PC-9 (cell line): ENCODE measurements around the gene SMARCAD1. TPM values are rescaled to one million over a fixed set of nuclear protein-coding genes. Genes with fewer than 3 reads are reported as not detected.
"Not testable (repeated sequence)": the region's sequence is repeated elsewhere in the genome, so short reads cannot be mapped to it uniquely, and the experiment has no call there.

ENCODE experiments used
- BruUV-seq: library from RNA; stranded (reverse); fragments of 400-500 nt; replicated peaks from 2 replicates; lab custom pipeline; 2021; lab: Mats Ljungman, UMichigan
- CTCF ChIA-PET: fragments of 300-600 bp; sonication (Branson Sonifier 250); formaldehyde crosslinking; loops from one replicate; lab custom pipeline; 2022; ENCODE audit warnings: antibody characterized with exemption; lab: Charles Lee
- POLR2A ChIA-PET: fragments of 300-600 bp; sonication (Branson Sonifier 250); formaldehyde crosslinking; loops from one replicate; lab custom pipeline; 2022; ENCODE audit warnings: antibody characterized with exemption; ENCODE audit not compliant: unreplicated experiment; lab: Charles Lee
- DNase-seq, 2 experiments: peaks; one replicate each; pipeline versions ENCODE4 v3.0.0 to v3.0.0-alpha.2; 2015 to 2022; ENCODE audit warnings: mixed read lengths in 1 of 2
- H2AFZ ChIP-seq: fragments of 200-600 bp; sonication (generic); 2 replicates; pipeline ENCODE4 v1.8.1; 2017; ENCODE audit warnings: antibody characterized with exemption
- H3F3A ChIP-seq: fragments of 200-600 bp; sonication (generic); 2 replicates; pipeline ENCODE4 v1.8.1; 2017; ENCODE audit warnings: antibody characterized with exemption, mild to moderate bottlenecking, low read depth; ENCODE audit not compliant: insufficient read depth
- H3K27ac ChIP-seq: fragments of 200-600 bp; sonication (generic); 2 replicates; pipeline ENCODE4 v1.6.1; 2016; ENCODE audit warnings: mixed run types
- H3K27me3 ChIP-seq: fragments of 200-600 bp; sonication (generic); 2 replicates; pipeline ENCODE4 v1.6.1; 2016; ENCODE audit warnings: low read depth, mixed run types; ENCODE audit not compliant: insufficient read depth
- H3K36me3 ChIP-seq: fragments of 200-600 bp; sonication (generic); 2 replicates; pipeline ENCODE4 v1.6.1; 2016; ENCODE audit warnings: low read depth, mixed run types
- H3K4me1 ChIP-seq: fragments of 200-600 bp; sonication (generic); replicated peaks from 2 replicates; pipeline ENCODE4 v1.6.1; 2016; ENCODE audit warnings: mixed run types; ENCODE audit not compliant: insufficient read depth
- H3K4me2 ChIP-seq: fragments of 200-600 bp; sonication (generic); 2 replicates; pipeline ENCODE4 v1.6.1; 2017; ENCODE audit warnings: mixed run types
- H3K4me3 ChIP-seq: fragments of 200-600 bp; sonication (generic); 2 replicates; pipeline ENCODE4 v1.6.1; 2016; ENCODE audit warnings: mixed run types
- H3K79me2 ChIP-seq: fragments of 200-600 bp; sonication (generic); 2 replicates; pipeline ENCODE4 v1.6.1; 2017; ENCODE audit warnings: low read depth, mixed run types
- H3K9me2 ChIP-seq: fragments of 200-600 bp; sonication (generic); 2 replicates; pipeline ENCODE4 v1.8.1; 2017; ENCODE audit warnings: mild to moderate bottlenecking; ENCODE audit not compliant: insufficient read depth
- H3K9me3 ChIP-seq: fragments of 200-600 bp; sonication (generic); 2 replicates; pipeline ENCODE4 v1.8.1; 2016; ENCODE audit warnings: low read depth; ENCODE audit not compliant: insufficient read depth
- H4K20me1 ChIP-seq: fragments of 200-600 bp; sonication (generic); 2 replicates; pipeline ENCODE4 v1.8.1; 2017; ENCODE audit not compliant: insufficient read depth
- CTCF ChIP-seq: fragments of 200-600 bp; sonication (generic); conservative IDR thresholded peaks from 2 replicates; pipeline ENCODE4 v1.6.1; 2017; ENCODE audit warnings: mixed run types, antibody characterized with exemption, mild to moderate bottlenecking, moderate library complexity
- EZH2 ChIP-seq: fragments of 200-600 bp; sonication (generic); IDR thresholded peaks from 2 replicates; pipeline ENCODE4 v1.8.0; 2017; ENCODE audit warnings: antibody characterized with exemption, low read depth
- intact Hi-C: fragments of 100-400 bp; cut with micrococcal nuclease; formaldehyde crosslinking; loops from one replicate; pipeline ENCODE4 v1.10.0; 2022; ENCODE audit not compliant: unreplicated experiment
- total RNA-seq: library from RNA; stranded (reverse); gene quantifications from 2 replicates; pipeline ENCODE4 v1.2.3, GENCODE V29; 2021

The SMARCAD1 gene
- total RNA-seq, 1 experiment from 2014 or later, result 17.1 TPM

- no peak overlapping the region for H3K27ac ChIP-seq
- no peak overlapping the region for H3K4me2 ChIP-seq
- no peaks in the 10 kb centered on the region for H3K79me2 ChIP-seq
- ChIA-PET CTCF (no interaction called here), POLR2A (no interaction called here)
- no peak for DNase-seq
- intact Hi-C loops, result no loop called here
- H3K4me1 ChIP-seq, result no peaks in the 10 kb centered on the region
- H3K9me2 ChIP-seq, result no peaks in the 10 kb centered on the region
- H3K27me3 ChIP-seq, result no peaks in the 10 kb centered on the region
- no peaks in the 10 kb centered on the region for H3K36me3 ChIP-seq
- no TSS peak for BruUV-seq
- TF ChIP-seq EZH2 (no peak), CTCF (no peak)
- H4K20me1 ChIP-seq, result no peaks in the 10 kb centered on the region
- H3K4me3 ChIP-seq, result no peak overlapping the region
- no peak overlapping the region for H2AFZ ChIP-seq
- no peaks in the 10 kb centered on the region for H3F3A ChIP-seq
- H3K9me3 ChIP-seq, result no peaks in the 10 kb centered on the region
Observed at GRCh38 chr4:94290245-94290644, 82.6 kb downstream of the SMARCAD1 start.

GRCh38 chr4:94293981-94294380, 86.3 kb downstream of the SMARCAD1 start:
- H3K4me3 ChIP-seq, H3F3A ChIP-seq, H3K79me2 ChIP-seq, H3K4me2 ChIP-seq, H3K27me3 ChIP-seq, H2AFZ ChIP-seq, CTCF ChIA-PET, H4K20me1 ChIP-seq, H3K9me2 ChIP-seq, H3K9me3 ChIP-seq, DNase-seq, H3K27ac ChIP-seq, H3K4me1 ChIP-seq, POLR2A ChIA-PET, H3K36me3 ChIP-seq, intact Hi-C loops, BruUV-seq: not testable (repeated sequence)

- DNase-seq, BruUV-seq, H3K36me3 ChIP-seq, H3K4me1 ChIP-seq, H2AFZ ChIP-seq, H3K27ac ChIP-seq, H3K9me2 ChIP-seq, H3K27me3 ChIP-seq, H3K4me3 ChIP-seq, CTCF ChIA-PET, H3F3A ChIP-seq, POLR2A ChIA-PET, H3K4me2 ChIP-seq, H4K20me1 ChIP-seq, H3K79me2 ChIP-seq, intact Hi-C loops, H3K9me3 ChIP-seq: not testable (repeated sequence)
Observed at GRCh38 chr4:94295473-94295872, 87.8 kb downstream of the SMARCAD1 start.

- Histone ChIP-seq H3K27me3 (no peaks in the 10 kb centered on the region), H3K27ac (no peak overlapping the region), H3K9me2 (no peaks in the 10 kb centered on the region), H3K4me1 (no peaks in the 10 kb centered on the region), H3K4me3 (no peak overlapping the region), H3K79me2 (no peaks in the 10 kb centered on the region), H3K9me3 (no peaks in the 10 kb centered on the region), H2AFZ (no peak overlapping the region), H3K4me2 (no peak overlapping the region), H3K36me3 (no peaks in the 10 kb centered on the region), H3F3A (no peaks in the 10 kb centered on the region; the same call in 1 of the 2 replicates), H4K20me1 (no peaks in the 10 kb centered on the region)
- POLR2A ChIA-PET, result no interaction called here
- TF ChIP-seq EZH2 (no peak), CTCF (no peak)
- intact Hi-C loops, result no loop called here
- CTCF ChIA-PET, result no interaction called here
- no peak for DNase-seq
- no TSS peak for BruUV-seq
Observed at GRCh38 chr4:94298725-94299252, 91.1 kb downstream of the SMARCAD1 start.
